IgD-negative memory B cell (primary cell): Measurements from ENCODE around the gene RPS5. TPM values are rescaled to one million over a fixed set of nuclear protein-coding genes. Genes with fewer than 3 reads are reported as not detected.
A peak's percentile ranks its signal among the peaks of the same experiment; 100 is the strongest.
"Not testable (repeated sequence)": the region's sequence is repeated elsewhere in the genome, so short reads cannot be mapped to it uniquely, and the experiment has no call there.

Experiments used
- H3K27ac Mint-ChIP-seq, 3 donors: one replicate each; pipeline ENCODE4 v1.8.0; 2020 to 2022; ENCODE audit warnings: mild to moderate bottlenecking in 3 of 3, mixed read lengths in 3 of 3, moderate library complexity in 1 of 3
- H3K27me3 Mint-ChIP-seq: one replicate; pipeline ENCODE4 v1.8.0; 2021; ENCODE audit warnings: mixed read lengths
- H3K36me3 Mint-ChIP-seq: one replicate; pipeline ENCODE4 v1.8.0; 2020; ENCODE audit warnings: mild to moderate bottlenecking, mixed read lengths
- H3K4me1 Mint-ChIP-seq, 3 donors: one replicate each; pipeline ENCODE4 v1.8.0; 2020 to 2022; ENCODE audit warnings: mixed read lengths in 3 of 3, mild to moderate bottlenecking in 1 of 3
- H3K4me3 Mint-ChIP-seq, 4 donors: one replicate each; pipeline ENCODE4 v1.8.0; 2020 to 2022; ENCODE audit warnings: mild to moderate bottlenecking in 4 of 4, mixed read lengths in 4 of 4, moderate library complexity in 3 of 4
- H3K9me3 Mint-ChIP-seq, 3 donors: one replicate each; pipeline ENCODE4 v1.8.0; 2020 to 2021; ENCODE audit warnings: mixed read lengths in 3 of 3, mild to moderate bottlenecking in 1 of 3
- polyA plus RNA-seq: library from polyadenylated mRNA; unstranded; fragments of 300-500 nt; fragmentation: Illumina TruSeq; gene quantifications from one replicate; pipeline ENCODE4 v1.2.3, GENCODE V29; 2021

RPS5 gene
- 1,545 TPM for polyA plus RNA-seq

GRCh38 chr19:58386576-58387337, at the start of gene RPS5:
Gene RPS5 (plus strand): TSS chr19:58387269. CDS start chr19:58388138, 869 bp downstream.
- Mint-ChIP-seq H3K27ac (peak within 1 kb of the TSS; percentile 95 to 99 (median 95)), H3K4me3 (peak within 1 kb of the TSS; percentile 90 to 99 (median 95)), H3K4me1 (peaks cover 19 to 29% (median 27%) of the 10 kb centered on the region in 3 donors), H3K36me3 (peaks cover 12% of the 10 kb centered on the region), H3K9me3 (no peaks in the 10 kb centered on the region), H3K27me3 (no peaks in the 10 kb centered on the region)

GRCh38 chr19:58338336-58338735, 48.7 kb upstream of the RPS5 start:
- no peak overlapping the region for H3K4me3 Mint-ChIP-seq
- peaks cover 0 to 2% (median 0%) of the 10 kb centered on the region in 3 donors for H3K9me3 Mint-ChIP-seq
- no peaks in the 10 kb centered on the region for H3K27me3 Mint-ChIP-seq
- peaks cover 2 to 4% (median 2%) of the 10 kb centered on the region in 3 donors for H3K4me1 Mint-ChIP-seq
- peaks cover 23% of the 10 kb centered on the region for H3K36me3 Mint-ChIP-seq
- peak overlapping the region in 1 of 3 donors; percentile 57 for H3K27ac Mint-ChIP-seq

GRCh38 chr19:58338825-58339558, 48.1 kb upstream of the RPS5 start:
- Mint-ChIP-seq H3K36me3 (peaks cover 23% of the 10 kb centered on the region), H3K9me3 (peaks cover 0 to 2% (median 0%) of the 10 kb centered on the region in 3 donors), H3K4me1 (peaks cover 2 to 4% (median 2%) of the 10 kb centered on the region in 3 donors), H3K27ac (no peak overlapping the region), H3K27me3 (no peaks in the 10 kb centered on the region), H3K4me3 (no peak overlapping the region)

- Mint-ChIP-seq H3K4me3 (peak overlapping the region in 3 of 4 donors; percentile 65 to 89 (median 82)), H3K27me3 (no peaks in the 10 kb centered on the region), H3K27ac (peak overlapping the region in 1 of 3 donors; percentile 69), H3K4me1 (peaks cover 13 to 22% (median 19%) of the 10 kb centered on the region in 3 donors), H3K36me3 (peaks cover 10% of the 10 kb centered on the region), H3K9me3 (peaks cover 0 to 2% (median 0%) of the 10 kb centered on the region in 3 donors)
Observed at GRCh38 chr19:58345558-58345957, 41.5 kb upstream of the RPS5 start.

- H3K9me3 Mint-ChIP-seq: peaks cover 0 to 2% (median 0%) of the 10 kb centered on the region in 3 donors
Observed at GRCh38 chr19:58346961-58347929, 39.8 kb upstream of the RPS5 start.

GRCh38 chr19:58348080-58348479, 39.0 kb upstream of the RPS5 start:
- Mint-ChIP-seq H3K4me3 (peak overlapping the region; percentile 88 to 99 (median 92)), H3K27ac (peak overlapping the region; percentile 59 to 88 (median 88)), H3K4me1 (peaks cover 11 to 20% (median 15%) of the 10 kb centered on the region in 3 donors)
- H3K36me3 Mint-ChIP-seq, H3K9me3 Mint-ChIP-seq, H3K27me3 Mint-ChIP-seq: not testable (repeated sequence)

More at GRCh38 chr19:58346961-58347929, 39.8 kb upstream of the RPS5 start:
- peak overlapping the region; percentile 59 to 88 (median 88) for H3K27ac Mint-ChIP-seq
- H3K4me3 Mint-ChIP-seq: peak overlapping the region; percentile 88 to 99 (median 92)
- no peaks in the 10 kb centered on the region for H3K27me3 Mint-ChIP-seq
- H3K4me1 Mint-ChIP-seq: peaks cover 11 to 20% (median 17%) of the 10 kb centered on the region in 3 donors
- peaks cover 3% of the 10 kb centered on the region for H3K36me3 Mint-ChIP-seq

- Mint-ChIP-seq H3K4me1 (peaks cover 11 to 20% (median 15%) of the 10 kb centered on the region in 3 donors), H3K27ac (peak overlapping the region in 2 of 3 donors; percentile 45 to 53), H3K4me3 (peak overlapping the region in 3 of 4 donors; percentile 50 to 89 (median 59)), H3K36me3 (peaks cover 3% of the 10 kb centered on the region), H3K27me3 (no peaks in the 10 kb centered on the region), H3K9me3 (peaks cover 0 to 2% (median 0%) of the 10 kb centered on the region in 3 donors)
Observed at GRCh38 chr19:58349590-58349989, 37.5 kb upstream of the RPS5 start.

- Mint-ChIP-seq H3K4me3 (peak overlapping the region in 3 of 4 donors; percentile 59 to 63 (median 60)), H3K36me3 (peaks cover 3% of the 10 kb centered on the region), H3K4me1 (peaks cover 11 to 20% (median 15%) of the 10 kb centered on the region in 3 donors), H3K27ac (peak overlapping the region in 2 of 3 donors; percentile 45 to 53), H3K9me3 (peaks cover 0 to 2% (median 0%) of the 10 kb centered on the region in 3 donors), H3K27me3 (no peaks in the 10 kb centered on the region)
Observed at GRCh38 chr19:58350001-58350861, 36.8 kb upstream of the RPS5 start.

GRCh38 chr19:58350871-58351557, 36.1 kb upstream of the RPS5 start:
- peaks cover 2% of the 10 kb centered on the region for H3K27me3 Mint-ChIP-seq
- H3K4me1 Mint-ChIP-seq: peaks cover 10 to 18% (median 11%) of the 10 kb centered on the region in 3 donors
- H3K27ac Mint-ChIP-seq: no peak overlapping the region
- peaks cover 0 to 2% (median 0%) of the 10 kb centered on the region in 3 donors for H3K9me3 Mint-ChIP-seq
- peaks cover 3% of the 10 kb centered on the region for H3K36me3 Mint-ChIP-seq
- H3K4me3 Mint-ChIP-seq: peak overlapping the region; percentile 27 to 60 (median 44)

- Mint-ChIP-seq H3K9me3 (peaks cover 0 to 2% (median 0%) of the 10 kb centered on the region in 3 donors), H3K36me3 (peaks cover 3% of the 10 kb centered on the region), H3K27me3 (peaks cover 2% of the 10 kb centered on the region), H3K4me3 (peak overlapping the region in 1 of 4 donors; percentile 60), H3K4me1 (peaks cover 10 to 17% (median 11%) of the 10 kb centered on the region in 3 donors), H3K27ac (no peak overlapping the region)
Observed at GRCh38 chr19:58351558-58351878, 35.6 kb upstream of the RPS5 start.

- H3K4me3 Mint-ChIP-seq: peak overlapping the region in 1 of 4 donors; percentile 23
Observed at GRCh38 chr19:58351990-58352755, 34.9 kb upstream of the RPS5 start.

More at GRCh38 chr19:58351990-58352755, 34.9 kb upstream of the RPS5 start:
- H3K27me3 Mint-ChIP-seq: peaks cover 2% of the 10 kb centered on the region
- H3K36me3 Mint-ChIP-seq: peaks cover 3% of the 10 kb centered on the region
- H3K9me3 Mint-ChIP-seq: peaks cover 0 to 2% (median 0%) of the 10 kb centered on the region in 3 donors
- peaks cover 8 to 13% (median 10%) of the 10 kb centered on the region in 3 donors for H3K4me1 Mint-ChIP-seq
- peak overlapping the region in 1 of 3 donors; percentile 86 for H3K27ac Mint-ChIP-seq
